Right atrium auricular region (tissue), 2 donors: ENCODE data around the gene CCM2. TPM values are rescaled to one million over a fixed set of nuclear protein-coding genes. Genes with fewer than 3 reads are reported as not detected.
A peak's percentile ranks its signal among the peaks of the same experiment; 100 is the strongest.

Source experiments
- DNase-seq: peaks from one replicate; pipeline ENCODE4 v3.0.0-alpha.2; 2019; ENCODE audit warnings: low spot score
- H3K27ac ChIP-seq, 2 donors: fragments of 200-600 bp; sonication (generic); 1 replicate in 1 of 2; 2 replicates in 1 of 2; pipeline ENCODE4 v1.5.1; 2016 to 2019
- H3K27me3 ChIP-seq, 2 donors: fragments of 200-600 bp; sonication (generic); one replicate each; pipeline versions ENCODE4 v1.5.1 to v1.6.0; 2017 to 2019
- H3K36me3 ChIP-seq: fragments of 200-600 bp; sonication (generic); one replicate; pipeline ENCODE4 v1.5.1; 2016
- H3K4me1 ChIP-seq, 2 donors: fragments of 200-600 bp; sonication (generic); one replicate each; pipeline versions ENCODE4 v1.5.1 to v1.6.0; 2017 to 2019
- H3K4me3 ChIP-seq, 2 donors: fragments of 200-600 bp; sonication (generic); 1 replicate in 1 of 2; 2 replicates in 1 of 2; pipeline ENCODE4 v1.5.1; 2017 to 2019; ENCODE audit warnings: mild to moderate bottlenecking in 1 of 2, moderate library complexity in 1 of 2
- H3K9me3 ChIP-seq, 2 donors: fragments of 200-600 bp; sonication (generic); one replicate each; pipeline ENCODE4 v1.5.1; 2019
- total RNA-seq, 2 donors: library from RNA; depleted of rRNA; stranded (reverse); fragments of >200 nt; gene quantifications; one replicate each; pipeline ENCODE4 v1.1.0, GENCODE V29; 2016
- TF ChIP-seq, protein P1 (sequence below), 2 donors: fragments of 200-600 bp; sonication (generic); IDR thresholded peaks; one replicate each; pipeline ENCODE4 v1.5.1; 2019; ENCODE audit warnings: antibody characterized with exemption in 2 of 2

Gene CCM2
- total RNA-seq, 2 donors from 2014 or later, result 26.5 to 34.0 TPM

DNA sequence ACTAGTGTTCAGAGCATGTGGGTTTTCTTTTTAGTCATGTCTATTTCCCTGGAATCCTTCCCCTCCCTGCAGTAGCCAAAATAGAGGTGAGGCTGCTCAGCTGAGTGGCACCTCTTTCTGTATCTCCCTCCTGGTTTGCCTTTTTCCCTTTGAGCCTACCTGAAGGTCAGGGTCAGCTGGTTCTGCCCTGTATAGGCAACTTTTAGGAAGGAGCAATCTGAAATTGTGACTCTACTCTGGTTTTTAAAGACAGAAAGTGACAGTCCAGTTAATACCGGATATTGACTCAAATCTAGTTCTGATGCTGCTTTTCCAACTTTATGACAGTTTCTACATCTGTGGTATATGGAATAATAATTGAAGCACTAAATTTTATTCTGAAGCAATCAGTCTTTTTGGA, 26.0 kb downstream of the CCM2 start:
- no peaks in the 10 kb centered on the region for H3K9me3 ChIP-seq
- no peaks in the 10 kb centered on the region for H3K27me3 ChIP-seq
- no peaks in the 10 kb centered on the region for H3K4me1 ChIP-seq
- no peak overlapping the region for H3K4me3 ChIP-seq
- no peak for DNase-seq
- TF ChIP-seq, protein P1, sequence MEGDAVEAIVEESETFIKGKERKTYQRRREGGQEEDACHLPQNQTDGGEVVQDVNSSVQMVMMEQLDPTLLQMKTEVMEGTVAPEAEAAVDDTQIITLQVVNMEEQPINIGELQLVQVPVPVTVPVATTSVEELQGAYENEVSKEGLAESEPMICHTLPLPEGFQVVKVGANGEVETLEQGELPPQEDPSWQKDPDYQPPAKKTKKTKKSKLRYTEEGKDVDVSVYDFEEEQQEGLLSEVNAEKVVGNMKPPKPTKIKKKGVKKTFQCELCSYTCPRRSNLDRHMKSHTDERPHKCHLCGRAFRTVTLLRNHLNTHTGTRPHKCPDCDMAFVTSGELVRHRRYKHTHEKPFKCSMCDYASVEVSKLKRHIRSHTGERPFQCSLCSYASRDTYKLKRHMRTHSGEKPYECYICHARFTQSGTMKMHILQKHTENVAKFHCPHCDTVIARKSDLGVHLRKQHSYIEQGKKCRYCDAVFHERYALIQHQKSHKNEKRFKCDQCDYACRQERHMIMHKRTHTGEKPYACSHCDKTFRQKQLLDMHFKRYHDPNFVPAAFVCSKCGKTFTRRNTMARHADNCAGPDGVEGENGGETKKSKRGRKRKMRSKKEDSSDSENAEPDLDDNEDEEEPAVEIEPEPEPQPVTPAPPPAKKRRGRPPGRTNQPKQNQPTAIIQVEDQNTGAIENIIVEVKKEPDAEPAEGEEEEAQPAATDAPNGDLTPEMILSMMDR (IDR thresholded peaks at IDR 0.05), result no peak
- H3K36me3 ChIP-seq, result peaks cover 5% of the 10 kb centered on the region
- no peak overlapping the region for H3K27ac ChIP-seq

DNA sequence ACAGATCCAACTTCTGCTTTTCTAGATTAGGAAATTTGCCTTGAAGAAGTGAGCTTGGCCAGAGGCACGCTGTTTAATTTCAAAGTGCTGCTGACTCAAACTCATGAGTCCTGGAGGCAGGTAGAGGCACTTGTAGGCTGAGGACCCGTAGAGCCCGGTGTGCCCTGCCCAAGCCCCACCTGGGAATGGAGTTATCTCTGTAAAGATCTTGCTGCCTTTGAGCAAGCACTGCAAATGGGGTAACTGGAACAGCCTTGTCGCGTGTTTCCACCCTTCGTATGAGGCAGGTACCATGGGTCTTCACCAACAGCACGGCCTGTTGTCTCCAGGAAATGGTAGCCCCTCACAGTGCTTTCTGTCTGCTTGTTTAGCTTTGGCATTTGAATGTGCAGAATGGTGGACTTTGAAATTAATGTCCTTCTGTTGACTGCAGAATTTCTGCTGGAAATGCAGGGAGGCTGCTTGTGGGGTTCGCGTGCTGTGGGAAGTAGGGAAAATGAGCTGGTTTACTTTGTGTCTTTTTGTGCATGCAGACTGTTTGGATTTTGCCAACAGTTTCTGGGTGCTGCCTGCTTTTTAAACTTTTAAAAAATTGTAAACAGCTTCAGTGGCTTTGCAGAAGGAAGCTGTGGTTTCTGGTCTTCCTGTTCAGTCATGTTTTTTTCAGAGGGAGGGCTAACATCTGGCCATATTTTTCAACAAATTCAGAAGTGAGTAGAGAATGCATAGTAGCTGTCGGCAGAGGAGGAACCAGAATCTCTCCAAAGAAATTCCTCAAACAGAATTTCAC, 27.2 kb downstream of the CCM2 start:
- peak overlapping the region in 1 of 2 donors; percentile 5 for H3K27ac ChIP-seq
- TF ChIP-seq, protein P1 (IDR thresholded peaks at IDR 0.05), result no peak
- no peaks in the 10 kb centered on the region for H3K27me3 ChIP-seq
- H3K9me3 ChIP-seq, result no peaks in the 10 kb centered on the region
- H3K4me3 ChIP-seq, result no peak overlapping the region
- peaks cover 5% of the 10 kb centered on the region for H3K36me3 ChIP-seq
- no peak for DNase-seq
- no peaks in the 10 kb centered on the region for H3K4me1 ChIP-seq

DNA sequence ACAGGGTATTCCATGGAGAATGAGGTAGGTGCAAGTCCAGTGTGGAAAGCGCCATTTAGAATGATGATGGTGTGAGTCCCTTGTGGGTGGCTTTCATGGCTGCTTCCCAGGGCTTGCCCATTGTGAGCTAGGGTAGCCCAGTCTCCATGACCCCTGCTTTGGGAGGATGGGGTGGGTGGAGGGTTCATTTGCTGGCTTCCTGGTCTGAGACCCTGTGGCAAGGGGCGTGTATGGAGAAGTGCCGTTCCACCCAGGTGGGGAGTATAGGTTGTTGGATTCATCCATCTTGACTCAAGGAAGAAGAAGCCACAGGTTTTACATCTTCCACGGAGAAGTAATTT, 27.7 kb downstream of the CCM2 start:
- no peak for DNase-seq
- no peaks in the 10 kb centered on the region for H3K9me3 ChIP-seq
- TF ChIP-seq, protein P1 (IDR thresholded peaks at IDR 0.05), result no peak
- no peaks in the 10 kb centered on the region for H3K27me3 ChIP-seq
- peak overlapping the region in 1 of 2 donors; percentile 21 for H3K4me3 ChIP-seq
- no peaks in the 10 kb centered on the region for H3K4me1 ChIP-seq
- H3K27ac ChIP-seq, result peak overlapping the region in 1 of 2 donors; percentile 5
- peaks cover 5% of the 10 kb centered on the region for H3K36me3 ChIP-seq

DNA sequence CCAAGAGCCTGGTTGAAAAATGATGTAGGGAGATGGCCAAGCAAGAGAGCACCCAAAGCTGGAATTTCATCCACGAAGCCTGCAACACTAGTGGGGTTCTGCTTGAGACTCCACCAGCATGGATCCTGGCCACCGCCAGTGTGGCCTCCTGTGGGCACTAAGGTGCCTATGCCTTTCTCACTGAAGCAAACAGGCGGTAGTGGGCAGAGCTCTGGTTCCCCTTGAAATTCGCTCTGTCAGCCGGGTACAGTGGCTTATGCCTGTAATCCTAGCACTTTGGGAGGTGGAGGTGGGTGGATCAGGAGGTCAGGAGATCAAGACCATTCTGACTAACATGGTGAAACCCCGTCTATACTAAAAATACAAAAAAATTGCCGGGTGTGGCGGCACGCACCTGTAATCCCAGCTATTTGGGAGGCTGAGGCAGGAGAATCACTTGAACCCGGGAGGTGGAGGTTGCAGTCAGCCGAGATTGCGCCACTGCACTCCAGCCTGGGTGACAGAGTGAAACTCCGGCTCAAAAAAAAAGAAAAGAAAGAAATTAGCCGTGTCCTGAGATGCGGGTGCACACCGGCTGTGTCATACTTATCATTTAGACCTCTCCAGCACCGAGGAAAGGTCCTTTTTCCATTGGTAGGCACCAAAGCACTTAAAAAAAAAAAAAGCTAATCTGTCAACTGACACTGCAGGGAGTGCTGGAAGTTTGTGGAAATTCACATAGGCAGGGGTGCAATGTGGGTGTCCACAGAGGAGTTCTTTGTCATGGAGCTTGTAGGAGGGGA, 28.3 kb downstream of the CCM2 start:
- Histone ChIP-seq H3K27ac (no peak overlapping the region), H3K27me3 (no peaks in the 10 kb centered on the region), H3K4me1 (peaks cover 0 to 5% of the 10 kb centered on the region in 2 donors), H3K9me3 (no peaks in the 10 kb centered on the region), H3K4me3 (peak overlapping the region in 1 of 2 donors; percentile 21), H3K36me3 (peaks cover 5% of the 10 kb centered on the region)
- TF ChIP-seq, protein P1 (IDR thresholded peaks at IDR 0.05), result no peak
- no peak for DNase-seq

DNA sequence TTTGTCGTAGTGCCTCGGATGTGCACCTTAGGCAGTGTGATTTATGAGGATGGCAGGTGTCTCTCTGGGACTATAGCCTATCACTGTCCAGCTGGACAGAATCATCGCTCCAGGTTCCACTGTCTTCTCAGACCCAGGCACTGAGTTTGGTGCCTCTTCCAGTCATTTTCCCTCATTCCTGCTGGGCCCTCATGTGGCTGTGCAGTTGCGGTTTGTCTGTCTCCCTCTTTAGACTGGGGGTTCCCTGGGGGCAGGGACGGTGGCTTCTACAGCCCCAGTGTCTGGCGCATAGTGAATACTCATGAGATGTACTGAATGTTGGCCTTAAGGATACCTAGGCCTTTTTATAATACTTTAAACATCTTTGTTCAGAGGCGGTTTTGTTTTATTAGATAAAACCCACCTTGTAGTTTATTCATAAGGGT, 28.9 kb downstream of the CCM2 start:
- H3K27me3 ChIP-seq, result no peaks in the 10 kb centered on the region
- no peak overlapping the region for H3K27ac ChIP-seq
- peaks cover 5% of the 10 kb centered on the region for H3K36me3 ChIP-seq
- no peak for DNase-seq
- H3K4me3 ChIP-seq, result no peak overlapping the region
- H3K4me1 ChIP-seq, result peaks cover 0 to 11% of the 10 kb centered on the region in 2 donors
- no peaks in the 10 kb centered on the region for H3K9me3 ChIP-seq
- TF ChIP-seq, protein P1 (IDR thresholded peaks at IDR 0.05), result no peak
